Measurements from ENCODE around the gene ALDH3B1.

The ALDH3B1 gene

GRCh38 chr11:68043029-68043348, 32.9 kb downstream of the ALDH3B1 start:
- H3K4me3 ChIP-seq (ENCODE audit: low read length), result no peak overlapping the region
- DNase-seq (ENCODE audit: low read depth), result no peak
- TF ChIP-seq CTCF (conservative IDR thresholded peaks at IDR 0.05; ENCODE audit: low read length), result no peak

GRCh38 chr11:68043349-68044144, 33.4 kb downstream of the ALDH3B1 start:
- H3K4me3 ChIP-seq (ENCODE audit: low read length), result no peak overlapping the region
- peak; percentile 40 for DNase-seq (ENCODE audit: low read depth)
- no peak for TF ChIP-seq CTCF (conservative IDR thresholded peaks at IDR 0.05; ENCODE audit: low read length)

- H3K4me3 ChIP-seq (ENCODE audit: low read length), result no peak overlapping the region
- DNase-seq (ENCODE audit: low read depth), result no peak
Observed at GRCh38 chr11:68044145-68044813, 34.2 kb downstream of the ALDH3B1 start.

GRCh38 chr11:68044898-68045351, 34.8 kb downstream of the ALDH3B1 start:
- DNase-seq (ENCODE audit: low read depth), result no peak
- no peak for TF ChIP-seq CTCF (conservative IDR thresholded peaks at IDR 0.05; ENCODE audit: low read length)
- no peak overlapping the region for H3K4me3 ChIP-seq (ENCODE audit: low read length)

More at GRCh38 chr11:68044145-68044813, 34.2 kb downstream of the ALDH3B1 start:
- no peak for TF ChIP-seq CTCF (conservative IDR thresholded peaks at IDR 0.05; ENCODE audit: low read length)

- no peak for DNase-seq (ENCODE audit: low read depth)
- TF ChIP-seq CTCF (conservative IDR thresholded peaks at IDR 0.05; ENCODE audit: low read length), result no peak
- no peak overlapping the region for H3K4me3 ChIP-seq (ENCODE audit: low read length)
Observed at GRCh38 chr11:68047437-68048290, 37.5 kb downstream of the ALDH3B1 start.

GRCh38 chr11:68048681-68049508, 38.8 kb downstream of the ALDH3B1 start:
- DNase-seq (ENCODE audit: low read depth), result no peak
- H3K4me3 ChIP-seq (ENCODE audit: low read length), result no peak overlapping the region
- no peak for TF ChIP-seq CTCF (conservative IDR thresholded peaks at IDR 0.05; ENCODE audit: low read length)

All from AG10803 (cell line).